ENCODE measurements around the gene CTNNBL1.
"Not testable (repeated sequence)": the region's sequence is repeated elsewhere in the genome, so short reads cannot be mapped to it uniquely, and the experiment has no call there.

CTNNBL1 gene

DNA sequence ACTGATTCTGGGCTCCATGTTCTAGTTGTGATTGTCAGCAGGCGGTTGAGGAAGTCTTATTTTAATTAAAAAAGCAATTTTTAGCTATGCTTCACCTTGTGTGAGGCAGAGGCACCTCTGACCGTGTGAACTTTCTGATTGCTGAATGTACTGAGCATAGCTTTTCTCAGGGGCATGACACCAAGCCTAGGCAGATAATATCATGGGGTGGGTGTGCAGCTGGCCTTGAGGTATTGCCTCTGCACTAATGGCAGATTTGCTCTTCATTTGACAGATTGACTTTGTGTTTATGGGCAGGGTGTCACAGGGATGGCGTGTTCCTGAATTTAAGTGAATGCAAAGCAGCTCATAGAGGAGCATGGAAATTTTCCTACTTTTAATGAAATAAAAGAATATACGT is 19.6 kb downstream of the CTNNBL1 start:
- no peak overlapping the region for H3K4me3 ChIP-seq (ENCODE audit: low read depth, low read length)
- TF ChIP-seq CTCF (IDR thresholded peaks at IDR 0.05; ENCODE audit: low read depth, low read length) = no peak

DNA sequence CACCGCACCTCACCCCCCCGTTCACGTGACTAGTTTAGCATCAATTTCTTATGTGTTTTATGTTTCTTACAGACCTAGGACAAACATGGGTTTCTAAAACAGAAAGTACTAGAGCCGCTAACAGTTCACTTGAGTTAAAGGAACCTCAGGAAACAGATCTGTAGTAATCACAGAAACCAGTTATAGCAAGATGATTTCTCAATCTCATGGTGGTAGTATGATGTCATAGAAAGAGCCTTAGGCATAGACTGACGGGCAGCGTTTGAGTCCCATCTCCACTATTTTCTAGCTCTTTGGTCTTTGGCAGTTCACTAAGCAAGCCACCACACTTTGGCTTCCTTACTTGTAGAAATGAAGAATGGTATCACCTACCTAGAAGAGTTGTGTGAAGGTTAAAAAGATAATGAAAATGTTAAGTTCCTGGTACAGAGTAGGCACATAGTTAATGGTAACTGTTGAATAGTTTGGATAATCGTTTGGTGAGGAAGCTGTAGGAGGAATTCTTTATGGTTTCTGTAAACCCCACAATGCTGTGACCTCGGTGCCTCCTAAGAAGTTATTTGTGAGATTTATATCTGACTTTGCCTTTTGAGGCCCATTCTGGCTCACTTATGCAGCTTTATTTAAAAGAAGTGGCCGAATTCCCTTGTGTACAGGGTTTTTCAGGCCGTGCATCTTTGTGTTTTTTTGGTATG is 21.3 kb downstream of the CTNNBL1 start:
- no peak for TF ChIP-seq CTCF (IDR thresholded peaks at IDR 0.05; ENCODE audit: low read depth, low read length)

DNA sequence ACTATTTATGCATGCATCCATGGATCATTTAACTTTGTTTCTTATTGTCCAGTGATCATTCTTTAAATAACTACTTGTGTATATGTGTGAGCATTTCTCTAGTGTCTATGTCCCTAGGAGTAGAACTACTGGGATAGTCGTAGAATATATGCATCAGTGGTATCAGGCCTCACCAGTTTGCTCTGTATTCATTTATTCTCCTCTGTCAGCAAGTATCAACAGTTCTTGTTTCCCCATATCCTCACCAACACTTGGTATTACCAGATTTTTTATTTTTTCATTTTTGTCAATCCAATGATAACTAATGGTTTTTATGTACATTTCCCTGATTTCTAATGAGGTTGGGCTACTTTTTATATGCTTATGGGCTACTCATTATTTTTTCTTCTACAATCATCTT is 27.9 kb downstream of the CTNNBL1 start:
- H3K4me3 ChIP-seq (ENCODE audit: low read depth, low read length) = no peak overlapping the region
- no peak for TF ChIP-seq CTCF (IDR thresholded peaks at IDR 0.05; ENCODE audit: low read depth, low read length)

More for the DNA sequence above, 21.3 kb downstream of the CTNNBL1 start:
- H3K4me3 ChIP-seq (ENCODE audit: low read depth, low read length) = no peak overlapping the region

- not testable (repeated sequence) for H3K4me3 ChIP-seq (ENCODE audit: low read depth, low read length)
These were observed 28.5 kb downstream of the CTNNBL1 start for GRCh38 chr20:37722312-37722711.

- H3K4me3 ChIP-seq (ENCODE audit: low read depth, low read length) = no peak overlapping the region
- TF ChIP-seq CTCF (IDR thresholded peaks at IDR 0.05; ENCODE audit: low read depth, low read length) = no peak
These were observed 29.8 kb downstream of the CTNNBL1 start for GRCh38 chr20:37723668-37724067.

DNA sequence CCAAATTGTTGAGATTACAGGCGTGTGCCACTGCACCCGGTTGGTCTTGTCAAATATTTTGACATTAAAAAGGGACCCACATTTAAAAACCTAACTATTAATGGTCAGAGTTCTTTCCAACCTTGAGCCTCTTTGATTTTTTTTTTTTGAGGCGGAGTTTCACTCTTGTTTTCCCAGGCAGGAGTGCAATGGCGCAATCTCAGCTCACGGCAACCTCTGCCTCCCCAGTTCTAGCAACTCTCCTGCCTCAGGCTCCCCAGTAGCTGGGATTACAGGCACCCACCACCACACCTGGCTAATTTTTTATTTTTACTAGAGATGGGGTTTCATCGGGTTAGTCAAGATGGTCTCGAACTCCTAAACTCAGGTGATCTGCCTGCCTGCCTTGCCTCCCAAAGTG is 31.3 kb downstream of the CTNNBL1 start:
- TF ChIP-seq CTCF (IDR thresholded peaks at IDR 0.05; ENCODE audit: low read depth, low read length) = no peak
- no peak overlapping the region for H3K4me3 ChIP-seq (ENCODE audit: low read depth, low read length)

- TF ChIP-seq CTCF (IDR thresholded peaks at IDR 0.05; ENCODE audit: low read depth, low read length) = no peak
These were observed 32.0 kb downstream of the CTNNBL1 start for GRCh38 chr20:37725855-37726254.

GRCh38 chr20:37726321-37726720 is 32.5 kb downstream of the CTNNBL1 start:
- no peak overlapping the region for H3K4me3 ChIP-seq (ENCODE audit: low read depth, low read length)
- TF ChIP-seq CTCF (IDR thresholded peaks at IDR 0.05; ENCODE audit: low read depth, low read length) = no peak

More at GRCh38 chr20:37725855-37726254, 32.0 kb downstream of the CTNNBL1 start:
- H3K4me3 ChIP-seq (ENCODE audit: low read depth, low read length) = no peak overlapping the region

Data from WI38 (cell line).